Nephron progenitor cell (in vitro differentiated cells): ENCODE results near the gene OMD.

Experiments used
- DNase-seq: peaks from one replicate; pipeline ENCODE4 v3.0.0; 2021
- H3K27ac Mint-ChIP-seq: 2 replicates; pipeline ENCODE4 v1.8.0; 2021; ENCODE audit warnings: mild to moderate bottlenecking, moderate library complexity, mixed read lengths
- H3K27me3 Mint-ChIP-seq: 2 replicates; pipeline ENCODE4 v1.8.0; 2021; ENCODE audit warnings: mild to moderate bottlenecking, low read depth, mixed read lengths; ENCODE audit not compliant: poor library complexity
- H3K36me3 Mint-ChIP-seq: 2 replicates; pipeline ENCODE4 v1.8.0; 2021; ENCODE audit warnings: low read depth, mixed read lengths
- H3K4me1 Mint-ChIP-seq: 2 replicates; pipeline ENCODE4 v1.8.0; 2021; ENCODE audit warnings: mixed read lengths
- H3K4me3 Mint-ChIP-seq: 2 replicates; pipeline ENCODE4 v1.8.0; 2021; ENCODE audit warnings: mild to moderate bottlenecking, moderate library complexity, mixed read lengths
- H3K9me3 Mint-ChIP-seq: 2 replicates; pipeline ENCODE4 v1.8.0; 2021; ENCODE audit warnings: mild to moderate bottlenecking, moderate library complexity, mixed read lengths
- TF ChIP-seq, protein P1 (sequence below): fragments of 200-600 bp; sonication (generic); IDR thresholded peaks from 2 replicates; pipeline ENCODE4 v1.5.0; 2021; ENCODE audit warnings: antibody characterized with exemption

Gene OMD, protein sequence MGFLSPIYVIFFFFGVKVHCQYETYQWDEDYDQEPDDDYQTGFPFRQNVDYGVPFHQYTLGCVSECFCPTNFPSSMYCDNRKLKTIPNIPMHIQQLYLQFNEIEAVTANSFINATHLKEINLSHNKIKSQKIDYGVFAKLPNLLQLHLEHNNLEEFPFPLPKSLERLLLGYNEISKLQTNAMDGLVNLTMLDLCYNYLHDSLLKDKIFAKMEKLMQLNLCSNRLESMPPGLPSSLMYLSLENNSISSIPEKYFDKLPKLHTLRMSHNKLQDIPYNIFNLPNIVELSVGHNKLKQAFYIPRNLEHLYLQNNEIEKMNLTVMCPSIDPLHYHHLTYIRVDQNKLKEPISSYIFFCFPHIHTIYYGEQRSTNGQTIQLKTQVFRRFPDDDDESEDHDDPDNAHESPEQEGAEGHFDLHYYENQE

DNA sequence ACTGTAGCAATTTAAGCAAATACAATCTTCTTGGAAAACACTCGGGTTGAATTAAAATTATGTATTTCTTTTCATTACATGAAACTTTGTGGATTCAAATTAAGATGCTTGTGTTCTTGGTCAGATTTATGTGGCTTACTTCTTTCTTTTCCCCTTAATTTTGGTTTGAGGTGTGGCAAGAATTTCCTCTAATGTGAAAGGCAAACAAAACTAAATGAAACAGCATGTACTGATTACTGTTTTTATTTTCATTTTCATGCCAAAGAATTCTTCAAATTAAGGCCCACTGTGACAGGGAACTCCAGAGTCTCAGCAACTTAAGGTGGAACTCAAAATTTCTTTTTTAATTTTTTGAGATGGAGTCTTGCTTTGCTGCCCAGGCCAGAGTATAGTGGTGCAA is at the start of gene OMD:
Gene OMD, minus strand, starts transcription at position 132 of the 400 bp plus-strand sequence. CDS start 6,913 bp downstream, outside the sequence.
- no peak for DNase-seq
- Mint-ChIP-seq H3K4me1 (no peaks in the 10 kb centered on the region), H3K27ac (no peak within 1 kb of the TSS), H3K4me3 (no peak within 1 kb of the TSS), H3K27me3 (no peaks in the 10 kb centered on the region), H3K9me3 (no peaks in the 10 kb centered on the region), H3K36me3 (no peaks in the 10 kb centered on the region)
- TF ChIP-seq, protein P1, sequence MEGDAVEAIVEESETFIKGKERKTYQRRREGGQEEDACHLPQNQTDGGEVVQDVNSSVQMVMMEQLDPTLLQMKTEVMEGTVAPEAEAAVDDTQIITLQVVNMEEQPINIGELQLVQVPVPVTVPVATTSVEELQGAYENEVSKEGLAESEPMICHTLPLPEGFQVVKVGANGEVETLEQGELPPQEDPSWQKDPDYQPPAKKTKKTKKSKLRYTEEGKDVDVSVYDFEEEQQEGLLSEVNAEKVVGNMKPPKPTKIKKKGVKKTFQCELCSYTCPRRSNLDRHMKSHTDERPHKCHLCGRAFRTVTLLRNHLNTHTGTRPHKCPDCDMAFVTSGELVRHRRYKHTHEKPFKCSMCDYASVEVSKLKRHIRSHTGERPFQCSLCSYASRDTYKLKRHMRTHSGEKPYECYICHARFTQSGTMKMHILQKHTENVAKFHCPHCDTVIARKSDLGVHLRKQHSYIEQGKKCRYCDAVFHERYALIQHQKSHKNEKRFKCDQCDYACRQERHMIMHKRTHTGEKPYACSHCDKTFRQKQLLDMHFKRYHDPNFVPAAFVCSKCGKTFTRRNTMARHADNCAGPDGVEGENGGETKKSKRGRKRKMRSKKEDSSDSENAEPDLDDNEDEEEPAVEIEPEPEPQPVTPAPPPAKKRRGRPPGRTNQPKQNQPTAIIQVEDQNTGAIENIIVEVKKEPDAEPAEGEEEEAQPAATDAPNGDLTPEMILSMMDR: no peak

DNA sequence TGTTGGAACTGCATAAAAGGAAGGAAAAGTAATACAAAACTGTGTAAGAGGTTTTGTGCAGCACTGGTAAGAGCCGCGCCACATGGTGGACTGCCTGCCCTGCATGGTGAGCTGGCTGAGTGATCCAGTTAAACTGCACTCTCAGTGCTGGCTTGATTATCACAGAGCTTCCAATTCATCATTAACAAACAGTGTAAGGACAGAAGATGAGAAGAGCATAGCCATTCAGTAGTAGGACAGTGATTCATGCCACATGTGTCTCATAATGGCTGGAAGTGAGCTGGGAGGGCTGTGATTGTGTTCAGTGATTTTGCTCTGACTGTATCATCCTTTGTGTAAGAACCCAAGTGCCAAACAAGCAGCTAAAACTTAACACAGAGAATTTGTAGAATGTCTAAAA is 43.9 kb upstream of the OMD start:
- no peak for DNase-seq
- no peaks in the 10 kb centered on the region for H3K36me3 Mint-ChIP-seq

DNA sequence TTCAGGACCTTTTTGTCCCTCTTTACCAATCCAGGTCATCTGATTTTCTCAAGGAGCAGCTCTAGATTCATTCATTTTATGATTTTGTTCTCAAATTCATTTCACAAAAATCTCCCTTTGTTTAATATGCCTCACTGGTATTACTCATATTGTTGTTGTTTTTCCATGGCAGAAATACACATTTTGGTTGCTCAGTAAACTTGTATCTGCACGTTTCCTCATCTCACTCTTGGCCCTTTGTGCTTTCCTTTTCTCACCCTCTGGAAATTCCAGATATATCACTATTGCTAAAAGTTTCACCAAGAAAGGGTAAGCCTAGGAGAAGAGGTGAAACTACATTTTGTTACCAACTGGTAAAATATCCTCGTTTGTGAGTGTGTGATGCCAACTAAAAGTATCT is 43.2 kb upstream of the OMD start:
- Mint-ChIP-seq H3K4me1 (no peaks in the 10 kb centered on the region), H3K27ac (no peak overlapping the region), H3K9me3 (no peaks in the 10 kb centered on the region), H3K4me3 (no peak overlapping the region), H3K27me3 (no peaks in the 10 kb centered on the region), H3K36me3 (no peaks in the 10 kb centered on the region)
- DNase-seq: no peak
- TF ChIP-seq, protein P1: no peak

More for the DNA sequence above, 43.9 kb upstream of the OMD start:
- Mint-ChIP-seq H3K4me1 (no peaks in the 10 kb centered on the region), H3K4me3 (no peak overlapping the region), H3K27me3 (no peaks in the 10 kb centered on the region), H3K9me3 (no peaks in the 10 kb centered on the region), H3K27ac (no peak overlapping the region)
- TF ChIP-seq, protein P1: no peak

DNA sequence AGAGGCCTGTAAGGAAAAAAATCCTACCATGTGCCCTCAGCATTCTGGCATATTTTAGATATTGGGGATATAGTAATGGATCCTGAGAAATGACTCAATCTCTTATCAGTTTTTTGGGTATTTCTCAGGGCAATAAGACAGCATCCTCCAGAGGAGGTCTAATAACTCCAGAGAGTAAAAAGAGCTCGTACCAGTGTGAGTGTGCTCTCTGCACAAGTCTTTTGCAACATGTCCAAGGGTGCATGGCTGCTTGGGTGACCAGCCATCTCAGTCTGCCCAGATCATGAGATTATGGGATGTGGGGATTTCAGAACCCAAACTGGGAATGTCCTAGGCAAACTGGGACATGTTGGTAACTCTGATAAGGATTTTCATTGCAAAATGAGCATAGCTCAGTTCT is 42.8 kb upstream of the OMD start:
- Mint-ChIP-seq H3K36me3 (no peaks in the 10 kb centered on the region), H3K27ac (no peak overlapping the region), H3K4me3 (no peak overlapping the region), H3K9me3 (no peaks in the 10 kb centered on the region), H3K27me3 (no peaks in the 10 kb centered on the region), H3K4me1 (no peaks in the 10 kb centered on the region)
- no peak for DNase-seq
- TF ChIP-seq, protein P1: no peak

DNA sequence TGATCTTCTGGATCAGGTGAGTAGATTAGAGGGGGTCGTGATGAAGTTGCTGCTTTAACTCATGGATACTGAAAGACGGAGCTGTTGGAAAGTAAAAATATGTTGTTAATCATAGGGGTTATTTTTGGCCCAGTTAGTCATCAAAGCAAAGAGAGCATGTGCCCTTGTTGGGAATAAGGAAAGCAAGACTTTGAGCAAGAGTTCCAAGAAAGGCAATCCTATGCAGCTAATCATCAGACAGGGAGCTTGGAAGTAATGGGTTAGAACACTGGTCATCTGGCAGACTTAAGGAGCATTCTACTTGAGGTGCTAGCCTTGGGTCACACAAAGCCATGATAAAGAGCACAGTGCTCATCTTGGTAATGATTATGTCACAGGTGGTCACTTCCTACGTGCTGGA is 39.7 kb upstream of the OMD start:
- H3K4me1 Mint-ChIP-seq: no peaks in the 10 kb centered on the region
- no peak overlapping the region for H3K4me3 Mint-ChIP-seq
- no peaks in the 10 kb centered on the region for H3K27me3 Mint-ChIP-seq
- H3K9me3 Mint-ChIP-seq: no peaks in the 10 kb centered on the region
- H3K27ac Mint-ChIP-seq: no peak overlapping the region
- DNase-seq: no peak
- TF ChIP-seq, protein P1: no peak
- no peaks in the 10 kb centered on the region for H3K36me3 Mint-ChIP-seq

DNA sequence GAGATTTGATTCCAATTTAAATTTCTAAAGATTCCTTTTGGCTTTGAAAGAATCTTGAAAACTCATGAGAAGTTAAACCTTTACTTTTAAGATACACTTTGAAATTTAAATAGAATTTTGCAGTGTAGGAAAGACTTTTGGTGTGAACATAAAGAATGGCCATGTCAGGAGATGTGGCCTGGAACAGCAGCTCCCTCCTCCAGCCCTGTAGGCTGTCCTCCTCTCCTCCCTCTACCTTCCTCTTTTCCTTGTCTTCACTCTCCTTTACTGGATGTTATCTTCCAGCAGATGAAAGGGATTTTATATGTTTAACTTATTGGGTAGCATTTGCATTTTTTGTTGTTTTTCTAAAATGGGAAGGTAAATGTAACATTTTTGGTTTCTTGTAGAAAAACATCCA is 39.1 kb upstream of the OMD start:
- no peaks in the 10 kb centered on the region for H3K27me3 Mint-ChIP-seq
- no peaks in the 10 kb centered on the region for H3K36me3 Mint-ChIP-seq
- no peaks in the 10 kb centered on the region for H3K4me1 Mint-ChIP-seq
- TF ChIP-seq, protein P1: no peak
- no peak for DNase-seq
- no peak overlapping the region for H3K27ac Mint-ChIP-seq
- no peak overlapping the region for H3K4me3 Mint-ChIP-seq
- no peaks in the 10 kb centered on the region for H3K9me3 Mint-ChIP-seq
